Karpas-422 (cell line): ENCODE data around the gene STK11IP. TPM values are rescaled to one million over a fixed set of nuclear protein-coding genes. Genes with fewer than 3 reads are reported as not detected.

Experiments used
- DNase-seq: peaks from one replicate; pipeline ENCODE4 v3.0.0-alpha.2; 2015
- H2AFZ ChIP-seq: fragments of 200-600 bp; sonication (generic); 2 replicates; pipeline ENCODE4 v1.6.1; 2014; ENCODE audit warnings: antibody characterized with exemption, low read length, mixed read lengths
- H3K27ac ChIP-seq: fragments of 200-600 bp; sonication (generic); 2 replicates; pipeline ENCODE4 v1.5.1; 2014; ENCODE audit warnings: mild to moderate bottlenecking, low read length, moderate library complexity
- H3K27me3 ChIP-seq: fragments of 200-600 bp; sonication (generic); 2 replicates; pipeline ENCODE4 v1.6.1; 2014; ENCODE audit warnings: low read length, mixed read lengths
- H3K36me3 ChIP-seq: fragments of 200-600 bp; sonication (generic); 2 replicates; pipeline ENCODE4 v1.6.1; 2014; ENCODE audit warnings: low read length, mixed read lengths; ENCODE audit not compliant: insufficient read depth
- H3K4me1 ChIP-seq: fragments of 200-600 bp; sonication (generic); 2 replicates; pipeline ENCODE4 v1.6.1; 2014; ENCODE audit warnings: mild to moderate bottlenecking, low read length, mixed read lengths
- H3K4me2 ChIP-seq: fragments of 200-600 bp; sonication (generic); 2 replicates; pipeline ENCODE4 v1.6.1; 2014; ENCODE audit warnings: low read length, low read depth, mild to moderate bottlenecking; ENCODE audit not compliant: poor library complexity, severe bottlenecking
- H3K4me3 ChIP-seq: fragments of 200-600 bp; sonication (generic); 2 replicates; pipeline ENCODE4 v1.5.1; 2014; ENCODE audit warnings: mild to moderate bottlenecking, antibody characterized with exemption, low read length, mixed read lengths
- H3K79me2 ChIP-seq: fragments of 200-600 bp; sonication (generic); 2 replicates; pipeline ENCODE4 v1.6.1; 2014; ENCODE audit warnings: mild to moderate bottlenecking, low read length, mixed read lengths
- H3K9ac ChIP-seq: fragments of 200-600 bp; sonication (generic); 2 replicates; pipeline ENCODE4 v1.6.0; 2014; ENCODE audit warnings: low read length
- H3K9me2 ChIP-seq: fragments of 200-600 bp; sonication (generic), shearing (Covaris generic); replicated peaks from 2 replicates; pipeline ENCODE4 v1.6.0; 2014; ENCODE audit warnings: mild to moderate bottlenecking, low read length, moderate library complexity; ENCODE audit not compliant: insufficient read depth
- H3K9me3 ChIP-seq: fragments of 300-700, 200-600 bp; sonication (generic); 2 replicates; pipeline ENCODE4 v1.6.1; 2014; ENCODE audit warnings: low read length, mixed read lengths
- H4K20me1 ChIP-seq: fragments of 200-600 bp; sonication (generic); 2 replicates; pipeline ENCODE4 v1.6.1; 2014; ENCODE audit warnings: mild to moderate bottlenecking, antibody characterized with exemption, low read length, low read depth; ENCODE audit not compliant: insufficient read depth
- total RNA-seq: library from RNA; depleted of rRNA; stranded (reverse); fragments of >200 nt; shearing (Covaris generic); gene quantifications from 2 replicates; pipeline ENCODE4 v1.2.3, GENCODE V29; 2014; ENCODE audit warnings: low replicate concordance

STK11IP gene
- total RNA-seq, 1 experiment from 2014 or later: 24.0 TPM

DNA sequence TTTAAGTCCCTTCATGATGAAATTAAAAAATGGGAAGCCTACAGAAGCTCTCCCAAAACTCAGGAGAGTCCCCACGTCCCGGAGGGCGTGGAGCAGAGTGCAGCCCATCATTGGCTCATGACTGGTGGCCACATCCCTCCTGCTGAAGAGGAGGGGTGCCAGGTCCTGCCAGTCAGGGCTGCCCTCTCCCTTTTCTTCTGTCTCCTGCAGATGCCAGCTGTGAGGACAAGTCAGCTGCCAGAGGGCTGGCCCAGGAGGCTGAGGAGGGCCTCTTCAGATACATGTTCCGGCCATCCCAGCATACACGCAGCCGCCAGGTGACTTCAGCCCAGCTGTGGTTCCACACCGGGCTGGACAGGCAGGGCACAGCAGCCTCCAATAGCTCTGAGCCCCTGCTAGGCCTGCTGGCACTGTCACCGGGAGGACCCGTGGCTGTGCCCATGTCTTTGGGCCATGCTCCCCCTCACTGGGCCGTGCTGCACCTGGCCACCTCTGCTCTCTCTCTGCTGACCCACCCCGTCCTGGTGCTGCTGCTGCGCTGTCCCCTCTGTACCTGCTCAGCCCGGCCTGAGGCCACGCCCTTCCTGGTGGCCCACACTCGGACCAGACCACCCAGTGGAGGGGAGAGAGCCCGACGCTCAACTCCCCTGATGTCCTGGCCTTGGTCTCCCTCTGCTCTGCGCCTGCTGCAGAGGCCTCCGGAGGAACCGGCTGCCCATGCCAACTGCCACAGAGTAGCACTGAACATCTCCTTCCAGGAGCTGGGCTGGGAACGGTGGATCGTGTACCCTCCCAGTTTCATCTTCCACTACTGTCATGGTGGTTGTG is 23.0 kb upstream of the STK11IP start:
- H3K4me1 ChIP-seq: peaks cover 4% of the 10 kb centered on the region; the same call in 1 of the 2 replicates

GRCh38 chr2:219575566-219576504 is 21.8 kb upstream of the STK11IP start:
- Histone ChIP-seq H3K79me2 (no peaks in the 10 kb centered on the region), H3K9me3 (no peaks in the 10 kb centered on the region), H3K4me2 (no peak overlapping the region)

More for the DNA sequence above, 23.0 kb upstream of the STK11IP start:
- Histone ChIP-seq H3K79me2 (no peaks in the 10 kb centered on the region), H3K9me2 (no peaks in the 10 kb centered on the region), H3K4me2 (no peak overlapping the region), H3K4me3 (no peak overlapping the region), H3K9me3 (no peaks in the 10 kb centered on the region), H4K20me1 (no peaks in the 10 kb centered on the region), H2AFZ (no peak overlapping the region), H3K27me3 (no peaks in the 10 kb centered on the region), H3K27ac (no peak overlapping the region), H3K9ac (no peak overlapping the region), H3K36me3 (no peaks in the 10 kb centered on the region)
- DNase-seq: no peak

GRCh38 chr2:219576505-219577388 is 20.9 kb upstream of the STK11IP start:
- no peak overlapping the region for H3K4me2 ChIP-seq
- no peaks in the 10 kb centered on the region for H3K79me2 ChIP-seq
- H2AFZ ChIP-seq: no peak overlapping the region; the same call in 1 of the 2 replicates
- no peaks in the 10 kb centered on the region for H3K9me3 ChIP-seq
- H3K9me2 ChIP-seq: no peaks in the 10 kb centered on the region
- H3K27me3 ChIP-seq: no peaks in the 10 kb centered on the region
- no peak overlapping the region for H3K9ac ChIP-seq
- H3K36me3 ChIP-seq: no peaks in the 10 kb centered on the region
- no peaks in the 10 kb centered on the region for H4K20me1 ChIP-seq
- no peak for DNase-seq
- no peak overlapping the region for H3K4me3 ChIP-seq
- H3K4me1 ChIP-seq: peaks cover 4% of the 10 kb centered on the region; the same call in 1 of the 2 replicates
- no peak overlapping the region for H3K27ac ChIP-seq

More at GRCh38 chr2:219575566-219576504, 21.8 kb upstream of the STK11IP start:
- H2AFZ ChIP-seq: no peak overlapping the region
- H4K20me1 ChIP-seq: no peaks in the 10 kb centered on the region
- no peak overlapping the region for H3K4me3 ChIP-seq
- no peak overlapping the region for H3K27ac ChIP-seq
- DNase-seq: no peak
- no peaks in the 10 kb centered on the region for H3K27me3 ChIP-seq
- H3K4me1 ChIP-seq: peaks cover 4% of the 10 kb centered on the region; the same call in 1 of the 2 replicates
- no peaks in the 10 kb centered on the region for H3K9me2 ChIP-seq
- H3K36me3 ChIP-seq: no peaks in the 10 kb centered on the region
- H3K9ac ChIP-seq: no peak overlapping the region

DNA sequence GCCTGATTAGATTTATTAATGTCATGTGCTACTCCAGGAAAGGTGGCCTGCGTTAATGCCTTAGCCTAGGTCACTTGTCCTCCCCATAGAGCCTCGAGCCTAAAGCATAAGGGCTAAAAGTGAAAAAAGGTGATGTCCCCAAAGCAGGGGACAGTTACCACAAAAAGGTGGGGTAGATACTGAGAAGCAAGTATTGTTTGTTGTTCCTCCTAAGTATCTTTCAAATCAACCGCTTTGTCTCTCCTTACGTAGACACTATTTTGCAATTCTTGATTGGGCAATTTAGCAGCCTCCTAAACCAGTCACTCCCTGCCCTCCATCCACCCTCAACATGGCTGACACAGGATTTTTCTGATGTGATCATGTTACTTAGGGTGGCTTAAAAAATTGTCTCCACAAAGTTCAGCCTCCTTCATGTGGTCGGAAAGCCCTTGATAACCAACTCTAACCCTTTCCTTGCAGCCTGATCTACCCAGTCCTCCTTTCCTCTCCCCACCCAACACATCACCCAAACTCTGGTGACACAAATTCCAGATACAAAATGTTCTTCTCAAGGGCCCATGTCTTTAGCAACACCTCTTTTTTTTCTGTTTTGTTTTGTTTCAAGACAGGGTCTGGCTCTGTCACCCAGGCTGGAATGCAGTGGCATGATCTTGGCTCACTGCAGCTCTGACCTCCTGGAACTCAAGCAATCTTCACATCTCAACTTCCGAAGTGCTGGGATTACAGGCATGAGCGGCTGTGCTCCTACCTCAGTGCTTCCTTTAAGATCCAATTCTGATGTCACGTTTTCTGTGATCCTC is 18.6 kb upstream of the STK11IP start:
- H2AFZ ChIP-seq: no peak overlapping the region
- H4K20me1 ChIP-seq: no peaks in the 10 kb centered on the region
- H3K27ac ChIP-seq: no peak overlapping the region
- no peaks in the 10 kb centered on the region for H3K27me3 ChIP-seq
- H3K36me3 ChIP-seq: no peaks in the 10 kb centered on the region
- H3K4me1 ChIP-seq: peaks cover 4% of the 10 kb centered on the region; the same call in 1 of the 2 replicates
- H3K9me2 ChIP-seq: no peaks in the 10 kb centered on the region
- no peak overlapping the region for H3K4me3 ChIP-seq
- no peaks in the 10 kb centered on the region for H3K9me3 ChIP-seq
- H3K4me2 ChIP-seq: no peak overlapping the region
- no peaks in the 10 kb centered on the region for H3K79me2 ChIP-seq
- no peak for DNase-seq
- no peak overlapping the region for H3K9ac ChIP-seq

DNA sequence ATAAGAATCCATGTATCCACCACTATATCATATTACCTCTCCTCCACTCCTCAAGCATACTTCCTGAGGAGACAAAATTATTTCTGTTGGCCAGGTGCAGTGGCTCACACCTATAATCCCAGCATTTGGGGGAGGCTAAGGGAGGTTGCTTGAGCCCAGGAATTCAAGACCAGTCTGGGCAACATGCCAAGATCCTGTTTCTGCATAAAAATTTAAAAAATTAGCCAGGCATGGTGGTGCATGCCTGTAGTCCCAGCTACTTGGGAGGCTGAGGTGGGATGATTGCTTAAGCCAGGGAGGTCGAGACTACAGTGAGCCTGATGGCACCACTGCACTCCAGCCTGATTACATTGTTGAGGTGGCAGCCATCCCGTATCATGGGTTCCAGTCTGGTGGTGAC is 16.3 kb upstream of the STK11IP start:
- Histone ChIP-seq H3K36me3 (no peaks in the 10 kb centered on the region), H3K79me2 (no peaks in the 10 kb centered on the region), H3K4me1 (peaks cover 4% of the 10 kb centered on the region; the same call in 1 of the 2 replicates), H3K27ac (no peak overlapping the region), H2AFZ (no peak overlapping the region), H3K9me2 (no peaks in the 10 kb centered on the region), H4K20me1 (no peaks in the 10 kb centered on the region), H3K9ac (no peak overlapping the region), H3K4me3 (no peak overlapping the region), H3K9me3 (no peaks in the 10 kb centered on the region), H3K4me2 (no peak overlapping the region), H3K27me3 (no peaks in the 10 kb centered on the region)
- no peak for DNase-seq

DNA sequence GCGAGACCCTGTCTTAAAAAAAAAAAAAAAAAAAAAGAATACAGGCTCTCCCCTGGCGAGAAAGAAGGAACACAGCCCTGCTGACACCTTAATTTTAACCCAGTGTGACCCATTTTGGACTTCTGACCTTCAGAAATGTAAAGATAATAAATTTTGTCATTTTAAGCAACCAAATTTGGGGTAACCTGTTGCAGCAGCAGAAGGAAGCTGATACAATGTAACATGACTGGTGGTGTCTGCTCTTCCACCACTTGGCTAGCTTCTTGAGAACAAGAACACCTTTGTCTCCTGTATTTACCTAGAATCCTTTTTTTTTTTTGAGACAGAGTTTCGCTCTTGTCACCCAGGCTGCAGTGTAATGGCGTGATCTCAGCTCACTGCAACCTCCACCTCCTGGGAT is 6.6 kb upstream of the STK11IP start:
- Histone ChIP-seq H3K4me1 (no peaks in the 10 kb centered on the region), H3K36me3 (no peaks in the 10 kb centered on the region), H4K20me1 (no peaks in the 10 kb centered on the region), H3K9ac (no peak overlapping the region), H3K27ac (no peak overlapping the region), H3K9me3 (no peaks in the 10 kb centered on the region), H3K9me2 (no peaks in the 10 kb centered on the region), H2AFZ (no peak overlapping the region), H3K4me2 (no peak overlapping the region), H3K4me3 (no peak overlapping the region), H3K79me2 (no peaks in the 10 kb centered on the region), H3K27me3 (no peaks in the 10 kb centered on the region)
- DNase-seq: no peak

GRCh38 chr2:219592736-219593135 is 4.9 kb upstream of the STK11IP start:
- Histone ChIP-seq H4K20me1 (no peaks in the 10 kb centered on the region), H2AFZ (no peak overlapping the region), H3K9me3 (no peaks in the 10 kb centered on the region), H3K4me3 (no peak overlapping the region), H3K27ac (no peak overlapping the region), H3K27me3 (no peaks in the 10 kb centered on the region), H3K9ac (no peak overlapping the region), H3K79me2 (no peaks in the 10 kb centered on the region), H3K36me3 (no peaks in the 10 kb centered on the region), H3K4me2 (no peak overlapping the region), H3K9me2 (no peaks in the 10 kb centered on the region), H3K4me1 (peaks cover 9% of the 10 kb centered on the region)
- no peak for DNase-seq
